ENCODE measurements around the gene CAV1.
A peak's percentile ranks its signal among the peaks of the same experiment; 100 is the strongest.
"Not testable (repeated sequence)": the region's sequence is repeated elsewhere in the genome, so short reads cannot be mapped to it uniquely, and the experiment has no call there.

The CAV1 gene, protein sequence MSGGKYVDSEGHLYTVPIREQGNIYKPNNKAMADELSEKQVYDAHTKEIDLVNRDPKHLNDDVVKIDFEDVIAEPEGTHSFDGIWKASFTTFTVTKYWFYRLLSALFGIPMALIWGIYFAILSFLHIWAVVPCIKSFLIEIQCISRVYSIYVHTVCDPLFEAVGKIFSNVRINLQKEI

GRCh38 chr7:116524609-116525297 is at the start of gene CAV1:
TSS of gene CAV1 (plus strand) at chr7:116525036. CDS start at chr7:116525063, 27 bp downstream.
- DNase-seq, result peak; percentile 9

DNA sequence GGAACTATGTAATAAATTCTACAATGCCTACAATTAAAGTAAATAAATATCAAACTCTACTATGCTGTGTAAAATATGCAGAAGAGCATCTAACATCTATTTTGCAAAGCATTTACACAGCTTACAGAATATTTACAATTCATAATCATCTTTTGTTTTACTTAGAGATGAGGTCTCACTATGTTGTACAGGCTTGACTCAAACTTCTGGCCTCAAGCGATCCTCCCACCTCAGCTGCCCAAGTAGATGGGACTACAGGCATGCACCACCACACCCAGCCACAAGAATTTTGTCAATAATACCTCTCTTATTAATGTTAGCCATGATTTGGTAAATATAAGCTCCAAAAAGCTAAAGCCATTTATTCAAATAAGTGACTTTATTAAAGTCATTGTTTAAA is 47.2 kb upstream of the CAV1 start:
- DNase-seq, result no peak

DNA sequence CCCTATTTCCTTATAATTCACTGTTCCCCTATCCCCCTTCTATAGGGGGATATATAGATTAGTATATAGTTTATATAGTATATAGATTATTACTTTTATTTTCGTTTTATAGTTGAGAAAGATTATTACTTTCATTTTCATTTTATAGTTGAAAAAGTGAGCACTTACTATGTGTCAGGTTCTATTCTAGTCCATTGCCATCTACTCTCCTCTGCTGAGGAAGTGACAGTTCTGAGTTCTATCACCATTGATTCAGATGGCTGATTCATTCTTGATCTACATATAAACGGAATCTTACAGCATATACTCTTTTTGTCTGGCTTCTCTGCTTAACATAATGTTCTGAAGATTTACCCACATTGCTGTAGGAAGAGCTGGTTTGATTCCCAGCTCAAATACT is 46.0 kb upstream of the CAV1 start:
- DNase-seq, result no peak

DNA sequence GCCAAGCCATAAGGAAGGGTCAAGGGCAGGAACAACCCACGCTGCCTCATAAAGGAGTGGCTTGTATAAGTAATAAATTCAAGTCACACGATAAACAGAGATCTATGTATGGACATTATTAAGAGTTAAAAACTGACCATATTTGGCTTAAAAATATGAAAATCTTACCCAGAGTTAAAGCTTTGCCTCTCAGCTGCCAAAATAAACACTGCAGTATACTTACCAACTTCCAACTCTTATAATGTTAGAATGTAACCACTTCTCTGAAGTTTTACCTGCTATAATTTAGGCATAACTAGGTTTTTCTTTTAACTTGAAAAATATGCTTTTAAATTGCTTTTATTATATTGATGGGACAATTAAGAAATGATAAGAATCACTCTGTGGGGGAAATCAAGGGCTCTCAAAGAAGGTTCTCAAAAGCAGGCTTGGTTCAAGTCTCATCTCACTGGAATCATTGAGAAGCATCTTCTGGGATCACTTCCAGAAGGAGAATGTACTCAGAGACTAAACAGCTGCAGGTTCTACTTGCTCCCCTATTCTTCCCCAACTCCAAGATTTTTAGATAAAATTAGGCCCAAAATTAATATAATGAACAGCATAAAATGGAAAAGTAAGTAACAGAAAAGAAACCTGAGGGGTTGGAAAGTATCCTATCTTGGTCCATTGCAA is 41.4 kb upstream of the CAV1 start:
- DNase-seq, result no peak

- DNase-seq, result not testable (repeated sequence)
Measured at GRCh38 chr7:116484389-116484788, 40.4 kb upstream of the CAV1 start.

- DNase-seq, result no peak
Measured at GRCh38 chr7:116487907-116488521, 36.8 kb upstream of the CAV1 start.

GRCh38 chr7:116490351-116490750 is 34.5 kb upstream of the CAV1 start:
- no peak for DNase-seq

GRCh38 chr7:116491887-116492653 is 32.8 kb upstream of the CAV1 start:
- no peak for DNase-seq

DNA sequence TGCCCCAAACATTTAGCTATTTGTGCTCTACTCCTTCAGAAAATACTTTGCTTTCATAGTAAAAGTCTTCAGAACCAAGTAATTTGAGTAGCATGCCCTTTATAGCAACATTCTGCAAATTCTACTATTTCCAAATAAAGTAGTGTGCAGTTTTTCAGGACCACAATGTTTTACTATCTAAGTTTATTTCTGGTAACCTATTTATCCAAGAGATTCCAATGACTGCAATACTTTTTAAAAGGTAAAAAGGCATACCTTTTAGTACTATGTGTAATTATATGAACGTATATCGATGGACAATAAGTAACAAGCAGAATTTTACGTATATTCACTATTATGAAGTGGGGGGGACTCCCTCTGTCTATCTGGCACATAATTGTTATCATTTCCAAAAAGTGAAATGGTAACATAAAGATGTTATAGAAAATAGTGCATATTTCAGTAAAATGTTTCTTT is 32.2 kb upstream of the CAV1 start:
- no peak for DNase-seq

DNA sequence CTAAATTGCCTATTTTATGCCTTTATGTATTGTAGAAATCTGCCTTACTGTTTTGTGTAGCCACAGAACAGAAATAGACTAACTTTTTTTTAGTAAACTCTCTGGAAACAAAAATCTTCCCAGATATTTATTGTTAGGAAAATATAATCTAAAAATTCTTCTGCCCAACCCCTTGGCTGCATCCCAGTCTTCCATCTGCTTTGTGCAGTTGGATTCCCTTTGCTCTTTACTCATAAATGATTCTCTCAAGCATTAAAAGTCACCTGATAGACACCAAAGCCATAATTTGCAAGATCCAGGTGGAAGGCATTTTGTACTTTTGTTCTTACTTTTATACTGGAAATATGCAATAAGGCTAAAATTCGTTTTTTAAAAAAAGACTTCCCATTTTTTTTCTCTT is 31.4 kb upstream of the CAV1 start:
- no peak for DNase-seq

GRCh38 chr7:116494472-116494871 is 30.4 kb upstream of the CAV1 start:
- no peak for DNase-seq

DNA sequence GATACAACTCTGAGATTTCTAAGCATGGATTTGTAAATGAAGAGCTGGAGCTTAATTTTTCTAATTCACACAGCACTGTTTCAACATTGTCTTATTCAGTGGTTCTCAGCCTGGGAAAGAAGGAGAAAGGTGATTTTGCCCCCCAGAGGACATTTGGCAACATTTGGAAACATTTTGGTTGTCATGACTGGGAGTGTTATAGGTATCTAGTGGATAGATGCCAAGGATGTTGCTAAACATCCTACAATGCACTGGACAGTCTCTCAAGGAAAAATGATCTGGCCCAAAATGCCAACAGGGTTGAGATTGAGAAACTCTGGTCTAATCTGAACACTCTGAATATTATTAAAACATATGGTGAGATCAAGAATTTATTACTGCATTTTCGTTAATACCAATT is 29.1 kb upstream of the CAV1 start:
- no peak for DNase-seq

DNA sequence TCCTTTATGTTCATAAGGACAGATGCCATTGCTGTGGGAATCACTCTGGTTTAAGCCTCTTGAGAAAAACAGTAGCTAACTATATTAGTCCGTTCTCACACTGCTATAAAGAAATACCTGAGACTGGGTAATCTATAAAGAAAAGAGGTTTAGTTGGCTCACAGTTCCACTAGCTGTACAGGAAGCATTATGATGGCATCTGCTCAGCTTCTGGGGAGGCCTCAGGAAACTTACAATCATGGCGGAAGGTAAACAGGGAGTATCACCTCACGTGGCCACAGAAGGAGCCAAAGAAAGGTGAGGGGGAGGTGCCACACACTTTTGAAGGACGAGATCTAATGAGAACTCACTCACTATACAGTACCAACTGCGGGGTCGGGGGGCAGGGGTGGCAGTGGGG is 28.2 kb upstream of the CAV1 start:
- no peak for DNase-seq

- no peak for DNase-seq
Measured at GRCh38 chr7:116497708-116498107, 27.1 kb upstream of the CAV1 start.

- DNase-seq, result no peak
Measured at GRCh38 chr7:116499168-116500077, 25.4 kb upstream of the CAV1 start, which contains the start of gene CAV2. TSS of gene CAV2 (plus strand) at chr7:116499738. CDS start at chr7:116499782, 44 bp downstream.

- DNase-seq, result peak; percentile 53
Measured at GRCh38 chr7:116500078-116500853, 24.6 kb upstream of the CAV1 start.

- no peak for DNase-seq
Measured at GRCh38 chr7:116501425-116502167, 23.2 kb upstream of the CAV1 start.

DNA sequence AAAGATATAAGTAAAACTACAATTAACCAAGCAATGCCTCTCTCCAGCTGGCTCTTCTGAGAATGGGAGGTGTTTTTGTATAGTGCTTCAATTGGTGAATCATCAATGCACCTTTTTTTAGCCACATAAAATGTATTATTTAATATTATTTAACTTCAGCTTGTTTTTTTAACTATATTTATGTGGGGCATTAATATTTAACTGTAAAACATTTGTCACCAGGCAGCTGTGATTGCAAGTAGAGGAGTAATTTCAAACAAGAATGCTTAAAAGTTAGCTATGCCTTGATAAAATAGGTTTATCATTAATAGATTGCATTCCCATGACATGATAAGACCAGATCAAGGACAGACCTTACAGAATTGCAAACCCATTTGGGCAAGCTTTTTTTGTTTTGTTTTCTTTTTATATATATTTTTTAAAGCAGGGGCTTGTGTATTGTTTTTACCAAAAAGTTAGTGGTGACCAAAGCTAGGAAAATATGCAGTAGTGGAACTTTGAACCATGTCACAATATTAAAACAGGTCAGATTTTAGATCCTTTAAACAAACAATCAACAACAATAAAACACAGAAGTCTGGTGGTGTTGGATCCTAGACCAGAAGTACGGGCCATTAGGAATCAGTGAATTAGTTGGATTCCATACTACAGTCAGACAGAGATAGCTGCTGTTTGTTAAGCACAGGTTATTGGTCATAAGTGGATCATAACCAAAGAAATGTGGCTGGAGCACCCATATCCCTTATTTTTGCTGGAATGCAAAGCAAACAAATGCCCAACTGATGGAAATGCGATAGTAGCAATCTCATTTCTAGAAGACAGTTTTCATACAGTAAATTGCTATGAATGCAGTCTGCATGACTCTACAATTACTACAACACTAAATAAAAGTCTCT is 22.4 kb upstream of the CAV1 start:
- DNase-seq, result no peak

DNA sequence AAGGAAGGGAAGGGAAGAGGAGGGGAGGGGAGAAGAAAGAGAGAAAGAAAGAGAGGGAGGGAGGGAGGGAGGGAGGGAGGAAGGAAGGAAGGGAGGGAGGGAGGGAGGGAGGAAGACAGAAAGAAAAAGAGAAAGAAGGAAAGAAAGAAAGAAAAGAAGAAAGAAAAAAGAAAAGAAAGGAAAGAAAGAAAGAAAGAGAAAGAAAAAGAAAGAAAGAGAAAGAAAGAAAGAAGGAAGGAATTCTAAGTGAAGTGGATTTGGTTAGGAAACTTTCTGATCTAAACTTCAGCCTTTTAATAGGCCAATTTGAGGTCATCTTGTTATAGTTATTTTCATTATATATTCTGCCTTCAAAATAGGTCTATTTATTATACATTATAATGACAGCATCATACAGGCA is 21.0 kb upstream of the CAV1 start:
- no peak for DNase-seq

Data from activated CD4-positive, alpha-beta T cell treated with anti-CD3 and anti-CD28 coated beads, Interleukin-2, amount 50 U/mL, for 16 hours (primary cell).